Retinal pigment epithelial cell (primary cell): ENCODE data around the gene TAS2R43.
"Not testable (repeated sequence)": the region's sequence is repeated elsewhere in the genome, so short reads cannot be mapped to it uniquely, and the experiment has no call there.

Experiments
- DNase-seq: peaks from one replicate; pipeline ENCODE4 v3.0.0-alpha.2; 2010; ENCODE audit warnings: low read depth
- H3K4me3 ChIP-seq: 2 replicates; pipeline ENCODE4 v1.5.1; 2011; ENCODE audit warnings: mild to moderate bottlenecking, low read length, control low read depth, moderate library complexity
- CTCF ChIP-seq: conservative IDR thresholded peaks from 2 replicates; pipeline ENCODE4 v1.5.1; 2011; ENCODE audit warnings: low read depth, low read length, control low read depth, inconsistent platforms

TAS2R43 gene

GRCh38 chr12:11078246-11078645 lies 13.9 kb downstream of the TAS2R43 start:
- DNase-seq, result no peak
- no peak for TF ChIP-seq CTCF
- H3K4me3 ChIP-seq, result no peak overlapping the region

DNA sequence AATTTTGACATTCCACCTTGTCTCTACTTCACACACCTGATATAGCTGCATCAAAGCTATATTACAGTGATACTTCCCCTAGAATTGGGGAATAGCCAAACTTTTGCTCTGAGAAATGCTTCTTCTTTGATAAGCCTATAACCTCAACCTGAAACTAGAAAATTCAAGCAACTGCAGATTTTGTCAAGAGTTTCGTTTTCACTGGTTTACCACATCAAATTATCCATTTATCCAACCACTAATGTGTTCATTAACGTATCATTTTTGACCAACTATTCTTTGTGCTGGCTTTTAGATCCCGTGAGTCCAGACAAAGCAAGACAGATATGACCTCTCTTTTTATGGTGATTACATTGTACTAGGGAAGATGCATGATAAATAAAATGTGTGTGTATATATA lies 16.5 kb downstream of the TAS2R43 start:
- TF ChIP-seq CTCF, result no peak

DNA sequence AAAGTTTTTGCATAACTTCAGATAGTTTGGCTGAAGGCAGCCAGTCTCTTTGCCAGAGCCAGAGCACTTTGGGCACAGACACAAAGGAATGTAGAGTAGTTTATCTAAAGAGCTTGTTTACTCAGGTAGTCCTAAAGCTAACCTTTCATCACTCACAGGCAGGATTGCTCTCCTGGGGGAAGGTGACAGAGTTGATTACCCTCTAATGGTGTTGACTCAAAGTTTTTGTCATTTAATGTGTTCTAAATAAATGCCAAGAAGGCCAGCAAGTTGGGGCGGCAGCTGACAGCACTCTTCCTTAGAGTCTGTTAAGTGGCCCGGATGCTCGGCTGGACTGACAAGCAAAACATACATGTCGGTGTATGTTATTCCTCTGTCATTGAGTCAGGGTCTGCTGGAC lies 20.7 kb downstream of the TAS2R43 start:
- TF ChIP-seq CTCF, result no peak

More for the DNA sequence above, 16.5 kb downstream of the TAS2R43 start:
- no peak for DNase-seq
- H3K4me3 ChIP-seq, result no peak overlapping the region

GRCh38 chr12:11070999-11071398 lies 21.1 kb downstream of the TAS2R43 start:
- no peak for TF ChIP-seq CTCF
- no peak overlapping the region for H3K4me3 ChIP-seq
- DNase-seq, result no peak

More for the DNA sequence above, 20.7 kb downstream of the TAS2R43 start:
- no peak overlapping the region for H3K4me3 ChIP-seq
- DNase-seq, result no peak

- TF ChIP-seq CTCF, result no peak
- DNase-seq, result no peak
- no peak overlapping the region for H3K4me3 ChIP-seq
Observed at GRCh38 chr12:11069854-11070365, 22.2 kb downstream of the TAS2R43 start.

DNA sequence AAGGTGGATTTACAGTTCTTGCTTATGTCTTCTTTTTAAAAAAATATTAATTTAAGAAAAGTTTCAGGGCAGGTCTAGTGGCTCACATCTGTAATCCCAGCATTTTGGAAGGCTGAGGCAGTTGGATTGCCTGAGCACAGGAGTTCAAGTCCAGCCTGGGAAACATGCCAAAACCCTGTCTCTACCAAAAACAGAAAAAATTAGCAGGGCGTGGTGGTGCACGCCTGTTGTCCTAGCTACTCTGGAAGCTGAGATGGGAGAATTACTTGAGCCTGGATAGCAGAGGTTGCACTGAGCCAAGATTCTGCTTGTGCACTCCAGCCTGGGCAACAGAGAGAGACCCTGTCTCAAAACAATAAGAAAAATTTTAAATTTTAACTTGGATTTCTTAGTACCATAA lies 24.6 kb downstream of the TAS2R43 start:
- H3K4me3 ChIP-seq, result no peak overlapping the region
- no peak for TF ChIP-seq CTCF
- peak; percentile 4 for DNase-seq

DNA sequence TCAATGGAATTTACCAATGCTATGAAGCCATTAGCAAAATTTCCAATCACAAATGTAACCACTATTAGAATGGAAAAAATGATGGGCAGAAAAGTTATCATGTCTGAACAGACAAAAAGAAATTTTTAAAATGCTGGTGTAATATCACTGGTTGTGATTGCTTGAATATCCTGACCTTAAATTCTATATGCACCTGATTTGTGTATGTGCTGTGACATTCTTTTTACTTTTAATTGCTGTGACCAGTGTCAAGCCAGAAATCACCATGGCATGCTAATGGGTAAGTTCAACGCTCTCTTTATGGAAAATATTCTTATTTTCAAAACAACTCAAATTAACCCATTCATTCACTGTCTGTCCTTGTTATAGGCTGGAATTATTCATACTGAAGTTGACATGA lies 29.9 kb downstream of the TAS2R43 start, which contains the start of gene TAS2R46:
Gene TAS2R46, minus strand, starts transcription at position 101 of the 400 bp plus-strand sequence. Its CDS starts 0 bp downstream, at position 101.
- not testable (repeated sequence) for DNase-seq, H3K4me3 ChIP-seq

- no peak overlapping the region for H3K4me3 ChIP-seq
- DNase-seq, result no peak
- no peak for TF ChIP-seq CTCF
Observed at GRCh38 chr12:11059784-11060183, 32.3 kb downstream of the TAS2R43 start.
